GM12874 (cell line): ENCODE measurements around the gene CACNA2D1.

Experiments used
- CTCF ChIP-seq: IDR thresholded peaks from 2 replicates; pipeline ENCODE4 v1.5.1; 2011; ENCODE audit warnings: low read depth, mild to moderate bottlenecking, control low read depth, low read length, moderate library complexity; ENCODE audit not compliant: insufficient read depth

The CACNA2D1 gene

GRCh38 chr7:82358923-82359322 is 84.7 kb downstream of the CACNA2D1 start:
- no peak for TF ChIP-seq CTCF

GRCh38 chr7:82358009-82358578 is 85.5 kb downstream of the CACNA2D1 start:
- TF ChIP-seq CTCF = no peak

- no peak for TF ChIP-seq CTCF
Measured at GRCh38 chr7:82348251-82348650, 95.3 kb downstream of the CACNA2D1 start.

GRCh38 chr7:82347808-82348207 is 95.8 kb downstream of the CACNA2D1 start:
- no peak for TF ChIP-seq CTCF

- TF ChIP-seq CTCF = no peak
Measured at GRCh38 chr7:82345886-82346285, 97.7 kb downstream of the CACNA2D1 start.

- no peak for TF ChIP-seq CTCF
Measured at GRCh38 chr7:82343716-82344115, 99.9 kb downstream of the CACNA2D1 start.

GRCh38 chr7:82339958-82340357 is 103.6 kb downstream of the CACNA2D1 start:
- no peak for TF ChIP-seq CTCF
